ENCODE measurements around the gene STUM. TPM values are rescaled to one million over a fixed set of nuclear protein-coding genes. Genes with fewer than 3 reads are reported as not detected.
"Not testable (repeated sequence)": the region's sequence is repeated elsewhere in the genome, so short reads cannot be mapped to it uniquely, and the experiment has no call there.

Gene STUM
- total and polyA plus RNA-seq, 2 donors: 0.80 to 1.0 TPM

- Histone ChIP-seq H3K27ac (ENCODE audit: low read depth in 1 of 2, low read length in 1 of 2) (no peak overlapping the region), H3K27me3 (ENCODE audit: control insufficient read depth in 2 of 2, insufficient read depth in 1 of 2, low read length in 1 of 2) (no peaks in the 10 kb centered on the region), H3K36me3 (ENCODE audit: control insufficient read depth in 2 of 2, insufficient read depth in 2 of 2, low read length in 1 of 2) (peaks cover 82 to 93% of the 10 kb centered on the region in 2 donors), H3K4me3 (ENCODE audit: low read length in 2 of 2) (no peak overlapping the region), H3K9me3 (ENCODE audit: control insufficient read depth in 2 of 2, insufficient read depth in 1 of 2, low read length in 1 of 2) (no peaks in the 10 kb centered on the region), H3K4me1 (ENCODE audit: control insufficient read depth in 2 of 2, insufficient read depth in 2 of 2, low read length in 2 of 2) (peaks cover 0 to 24% of the 10 kb centered on the region in 2 donors)
- WGBS: 19% methylated on average over 6 of the region's 6 CpGs
- peak in 7 of 9 donors; percentile 48 to 87 (median 75) for DNase-seq (ENCODE audit: low read depth in 6 of 9, low spot score in 9 of 9)
Measured at GRCh38 chr1:226634166-226634588, 85.6 kb downstream of the STUM start.

GRCh38 chr1:226634611-226635246 is 86.2 kb downstream of the STUM start:
- Histone ChIP-seq H3K4me3 (ENCODE audit: low read length in 2 of 2) (no peak overlapping the region), H3K4me1 (ENCODE audit: control insufficient read depth in 2 of 2, insufficient read depth in 2 of 2, low read length in 2 of 2) (peaks cover 0 to 24% of the 10 kb centered on the region in 2 donors), H3K27ac (ENCODE audit: low read depth in 1 of 2, low read length in 1 of 2) (no peak overlapping the region), H3K9me3 (ENCODE audit: control insufficient read depth in 2 of 2, insufficient read depth in 1 of 2, low read length in 1 of 2) (no peaks in the 10 kb centered on the region), H3K27me3 (ENCODE audit: control insufficient read depth in 2 of 2, insufficient read depth in 1 of 2, low read length in 1 of 2) (no peaks in the 10 kb centered on the region), H3K36me3 (ENCODE audit: control insufficient read depth in 2 of 2, insufficient read depth in 2 of 2, low read length in 1 of 2) (peaks cover 85 to 93% of the 10 kb centered on the region in 2 donors)
- WGBS: 97% methylated on average over 22 of the region's 22 CpGs
- no peak for DNase-seq (ENCODE audit: low read depth in 6 of 9, low spot score in 9 of 9)

- Histone ChIP-seq H3K27me3 (ENCODE audit: control insufficient read depth in 2 of 2, insufficient read depth in 1 of 2, low read length in 1 of 2) (no peaks in the 10 kb centered on the region), H3K4me1 (ENCODE audit: control insufficient read depth in 2 of 2, insufficient read depth in 2 of 2, low read length in 2 of 2) (peaks cover 0 to 24% of the 10 kb centered on the region in 2 donors), H3K4me3 (ENCODE audit: low read length in 2 of 2) (no peak overlapping the region), H3K9me3 (ENCODE audit: control insufficient read depth in 2 of 2, insufficient read depth in 1 of 2, low read length in 1 of 2) (no peaks in the 10 kb centered on the region), H3K27ac (ENCODE audit: low read depth in 1 of 2, low read length in 1 of 2) (no peak overlapping the region), H3K36me3 (ENCODE audit: control insufficient read depth in 2 of 2, insufficient read depth in 2 of 2, low read length in 1 of 2) (peaks cover 90 to 93% of the 10 kb centered on the region in 2 donors)
- WGBS: 85% methylated on average over 11 of the region's 11 CpGs
- DNase-seq (ENCODE audit: low read depth in 6 of 9, low spot score in 9 of 9): no peak
Measured at GRCh38 chr1:226635456-226635941, 86.9 kb downstream of the STUM start.

- no peak for DNase-seq (ENCODE audit: low read depth in 6 of 9, low spot score in 9 of 9)
- H3K36me3 ChIP-seq (ENCODE audit: control insufficient read depth in 2 of 2, insufficient read depth in 2 of 2, low read length in 1 of 2): peaks cover 94 to 99% of the 10 kb centered on the region in 2 donors
- H3K4me3 ChIP-seq (ENCODE audit: low read length in 2 of 2): no peak overlapping the region
- H3K9me3 ChIP-seq (ENCODE audit: control insufficient read depth in 2 of 2, insufficient read depth in 1 of 2, low read length in 1 of 2): no peaks in the 10 kb centered on the region
- peaks cover 0 to 24% of the 10 kb centered on the region in 2 donors for H3K4me1 ChIP-seq (ENCODE audit: control insufficient read depth in 2 of 2, insufficient read depth in 2 of 2, low read length in 2 of 2)
- no peaks in the 10 kb centered on the region for H3K27me3 ChIP-seq (ENCODE audit: control insufficient read depth in 2 of 2, insufficient read depth in 1 of 2, low read length in 1 of 2)
- 97% methylated on average over 1 of the region's 1 CpG for WGBS
- no peak overlapping the region for H3K27ac ChIP-seq (ENCODE audit: low read depth in 1 of 2, low read length in 1 of 2)
Measured at GRCh38 chr1:226636847-226637096, 88.2 kb downstream of the STUM start.

- H3K27me3 ChIP-seq (ENCODE audit: control insufficient read depth in 2 of 2, insufficient read depth in 1 of 2, low read length in 1 of 2): no peaks in the 10 kb centered on the region
- H3K9me3 ChIP-seq (ENCODE audit: control insufficient read depth in 2 of 2, insufficient read depth in 1 of 2, low read length in 1 of 2): no peaks in the 10 kb centered on the region
- peaks cover 0 to 24% of the 10 kb centered on the region in 2 donors for H3K4me1 ChIP-seq (ENCODE audit: control insufficient read depth in 2 of 2, insufficient read depth in 2 of 2, low read length in 2 of 2)
- H3K36me3 ChIP-seq (ENCODE audit: control insufficient read depth in 2 of 2, insufficient read depth in 2 of 2, low read length in 1 of 2): peaks cover 94 to 99% of the 10 kb centered on the region in 2 donors
- no peak overlapping the region for H3K27ac ChIP-seq (ENCODE audit: low read depth in 1 of 2, low read length in 1 of 2)
- DNase-seq (ENCODE audit: low read depth in 6 of 9, low spot score in 9 of 9): no peak
- no peak overlapping the region for H3K4me3 ChIP-seq (ENCODE audit: low read length in 2 of 2)
- WGBS: 94% methylated on average over 29 of the region's 29 CpGs
Measured at GRCh38 chr1:226637147-226637935, 88.8 kb downstream of the STUM start.

GRCh38 chr1:226638001-226638601 is 89.5 kb downstream of the STUM start:
- H3K4me3 ChIP-seq (ENCODE audit: low read length in 2 of 2): no peak overlapping the region
- no peaks in the 10 kb centered on the region for H3K9me3 ChIP-seq (ENCODE audit: control insufficient read depth in 2 of 2, insufficient read depth in 1 of 2, low read length in 1 of 2)
- peaks cover 94 to 99% of the 10 kb centered on the region in 2 donors for H3K36me3 ChIP-seq (ENCODE audit: control insufficient read depth in 2 of 2, insufficient read depth in 2 of 2, low read length in 1 of 2)
- no peak overlapping the region for H3K27ac ChIP-seq (ENCODE audit: low read depth in 1 of 2, low read length in 1 of 2)
- no peaks in the 10 kb centered on the region for H3K27me3 ChIP-seq (ENCODE audit: control insufficient read depth in 2 of 2, insufficient read depth in 1 of 2, low read length in 1 of 2)
- peaks cover 0 to 26% of the 10 kb centered on the region in 2 donors for H3K4me1 ChIP-seq (ENCODE audit: control insufficient read depth in 2 of 2, insufficient read depth in 2 of 2, low read length in 2 of 2)
- 89% methylated on average over 10 of the region's 10 CpGs for WGBS
- DNase-seq (ENCODE audit: low read depth in 6 of 9, low spot score in 9 of 9): no peak

- no peak overlapping the region for H3K4me3 ChIP-seq (ENCODE audit: low read length in 2 of 2)
- H3K4me1 ChIP-seq (ENCODE audit: control insufficient read depth in 2 of 2, insufficient read depth in 2 of 2, low read length in 2 of 2): peaks cover 2 to 26% of the 10 kb centered on the region in 2 donors
- no peaks in the 10 kb centered on the region for H3K9me3 ChIP-seq (ENCODE audit: control insufficient read depth in 2 of 2, insufficient read depth in 1 of 2, low read length in 1 of 2)
- no peaks in the 10 kb centered on the region for H3K27me3 ChIP-seq (ENCODE audit: control insufficient read depth in 2 of 2, insufficient read depth in 1 of 2, low read length in 1 of 2)
- DNase-seq (ENCODE audit: low read depth in 6 of 9, low spot score in 9 of 9): no peak
- 95% methylated on average over 16 of the region's 16 CpGs for WGBS
- H3K27ac ChIP-seq (ENCODE audit: low read depth in 1 of 2, low read length in 1 of 2): no peak overlapping the region
- peaks cover 93 to 99% of the 10 kb centered on the region in 2 donors for H3K36me3 ChIP-seq (ENCODE audit: control insufficient read depth in 2 of 2, insufficient read depth in 2 of 2, low read length in 1 of 2)
Measured at GRCh38 chr1:226638608-226639007, 90.0 kb downstream of the STUM start.

- not testable (repeated sequence) for H3K27me3 ChIP-seq (ENCODE audit: control insufficient read depth in 2 of 2, insufficient read depth in 1 of 2, low read length in 1 of 2); H3K9me3 ChIP-seq (ENCODE audit: control insufficient read depth in 2 of 2, insufficient read depth in 1 of 2, low read length in 1 of 2); H3K4me3 ChIP-seq (ENCODE audit: low read length in 2 of 2); H3K27ac ChIP-seq (ENCODE audit: low read depth in 1 of 2, low read length in 1 of 2); DNase-seq (ENCODE audit: low read depth in 6 of 9, low spot score in 9 of 9)
- Histone ChIP-seq H3K4me1 (ENCODE audit: control insufficient read depth in 2 of 2, insufficient read depth in 2 of 2, low read length in 2 of 2) (peaks cover 4 to 26% of the 10 kb centered on the region in 2 donors), H3K36me3 (ENCODE audit: control insufficient read depth in 2 of 2, insufficient read depth in 2 of 2, low read length in 1 of 2) (peaks cover 92 to 97% of the 10 kb centered on the region in 2 donors)
- WGBS: 99% methylated on average over 8 of the region's 8 CpGs
Measured at GRCh38 chr1:226639206-226639605, 90.6 kb downstream of the STUM start.

- no peaks in the 10 kb centered on the region for H3K27me3 ChIP-seq (ENCODE audit: control insufficient read depth in 2 of 2, insufficient read depth in 1 of 2, low read length in 1 of 2)
- H3K4me1 ChIP-seq (ENCODE audit: control insufficient read depth in 2 of 2, insufficient read depth in 2 of 2, low read length in 2 of 2): peaks cover 9 to 28% of the 10 kb centered on the region in 2 donors
- H3K36me3 ChIP-seq (ENCODE audit: control insufficient read depth in 2 of 2, insufficient read depth in 2 of 2, low read length in 1 of 2): peaks cover 92 to 96% of the 10 kb centered on the region in 2 donors
- no peak overlapping the region for H3K4me3 ChIP-seq (ENCODE audit: low read length in 2 of 2)
- H3K9me3 ChIP-seq (ENCODE audit: control insufficient read depth in 2 of 2, insufficient read depth in 1 of 2, low read length in 1 of 2): no peaks in the 10 kb centered on the region
- no peak overlapping the region for H3K27ac ChIP-seq (ENCODE audit: low read depth in 1 of 2, low read length in 1 of 2)
- WGBS: 98% methylated on average over 18 of the region's 18 CpGs
- no peak for DNase-seq (ENCODE audit: low read depth in 6 of 9, low spot score in 9 of 9)
Measured at GRCh38 chr1:226639631-226640061, 91.1 kb downstream of the STUM start.
